ENCODE results near the gene CREG1.

DNA sequence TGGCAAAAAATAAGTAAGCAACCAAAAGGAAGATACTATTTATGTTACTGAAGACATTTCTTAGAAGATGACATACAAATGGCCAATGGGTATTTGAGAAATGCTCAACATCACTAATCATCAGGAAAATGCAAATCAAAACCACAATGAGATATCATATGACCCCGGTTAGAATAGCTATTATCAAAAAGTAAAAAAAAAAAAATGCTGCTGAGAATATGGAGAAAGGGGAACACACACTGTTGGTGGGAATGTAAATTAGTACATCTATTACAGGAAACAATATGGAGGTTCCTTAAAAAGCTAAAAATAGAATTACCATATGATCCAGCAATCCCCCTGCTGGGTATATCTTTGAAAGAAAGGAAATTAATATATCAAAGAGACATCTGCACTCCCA lies 34.3 kb upstream of the CREG1 start:
- TF ChIP-seq, protein P1, sequence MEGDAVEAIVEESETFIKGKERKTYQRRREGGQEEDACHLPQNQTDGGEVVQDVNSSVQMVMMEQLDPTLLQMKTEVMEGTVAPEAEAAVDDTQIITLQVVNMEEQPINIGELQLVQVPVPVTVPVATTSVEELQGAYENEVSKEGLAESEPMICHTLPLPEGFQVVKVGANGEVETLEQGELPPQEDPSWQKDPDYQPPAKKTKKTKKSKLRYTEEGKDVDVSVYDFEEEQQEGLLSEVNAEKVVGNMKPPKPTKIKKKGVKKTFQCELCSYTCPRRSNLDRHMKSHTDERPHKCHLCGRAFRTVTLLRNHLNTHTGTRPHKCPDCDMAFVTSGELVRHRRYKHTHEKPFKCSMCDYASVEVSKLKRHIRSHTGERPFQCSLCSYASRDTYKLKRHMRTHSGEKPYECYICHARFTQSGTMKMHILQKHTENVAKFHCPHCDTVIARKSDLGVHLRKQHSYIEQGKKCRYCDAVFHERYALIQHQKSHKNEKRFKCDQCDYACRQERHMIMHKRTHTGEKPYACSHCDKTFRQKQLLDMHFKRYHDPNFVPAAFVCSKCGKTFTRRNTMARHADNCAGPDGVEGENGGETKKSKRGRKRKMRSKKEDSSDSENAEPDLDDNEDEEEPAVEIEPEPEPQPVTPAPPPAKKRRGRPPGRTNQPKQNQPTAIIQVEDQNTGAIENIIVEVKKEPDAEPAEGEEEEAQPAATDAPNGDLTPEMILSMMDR (IDR thresholded peaks at IDR 0.05 in 8 of 11, conservative IDR thresholded peaks at IDR 0.05 in 3 of 11): no peak
- no peak for TF ChIP-seq POLR2A (IDR thresholded peaks at IDR 0.05)
